ENCODE results near the gene HMCN1. TPM values are rescaled to one million over a fixed set of nuclear protein-coding genes. Genes with fewer than 3 reads are reported as not detected.

Gene HMCN1
- polyA plus RNA-seq, 1 donor from 2014 or later: 0.66 TPM

GRCh38 chr1:185741551-185741950 is 7.4 kb downstream of the HMCN1 start:
- Histone ChIP-seq H3K9ac (ENCODE audit: low read length) (no peak overlapping the region), H3K4me2 (ENCODE audit: low read length) (no peak overlapping the region), H4K20me1 (ENCODE audit: insufficient read depth) (no peaks in the 10 kb centered on the region), H3K27ac (ENCODE audit: low read length) (no peak overlapping the region), H3F3A (ENCODE audit: insufficient read depth, low read length, poor library complexity, severe bottlenecking) (no peaks in the 10 kb centered on the region), H2AFZ (ENCODE audit: low read depth, low read length) (no peak overlapping the region), H3K36me3 (ENCODE audit: insufficient read depth, low read length) (no peaks in the 10 kb centered on the region), H3K4me3 (ENCODE audit: low read length) (no peak overlapping the region), H3K27me3 (ENCODE audit: insufficient read depth, low read depth, low read length) (no peaks in the 10 kb centered on the region), H3K79me2 (replicated peaks; ENCODE audit: insufficient read depth, low read length) (no peaks in the 10 kb centered on the region), H3K9me3 (ENCODE audit: low read length) (no peaks in the 10 kb centered on the region), H3K9me2 (ENCODE audit: insufficient read depth, low read length) (no peaks in the 10 kb centered on the region)
- TF ChIP-seq RAD21 (conservative IDR thresholded peaks at IDR 0.05): no peak
- no peak for TF ChIP-seq MXI1 (conservative IDR thresholded peaks at IDR 0.05; ENCODE audit: poor library complexity, severe bottlenecking)
- TF ChIP-seq REST (IDR thresholded peaks at IDR 0.05; ENCODE audit: borderline replicate concordance): no peak
- no peak for TF ChIP-seq TAF1 (IDR thresholded peaks at IDR 0.05; ENCODE audit: low read depth)
- no peak for TF ChIP-seq CTCF (IDR thresholded peaks at IDR 0.05; ENCODE audit: poor library complexity, severe bottlenecking)
- TF ChIP-seq EP300 (conservative IDR thresholded peaks at IDR 0.05; ENCODE audit: poor library complexity, severe bottlenecking): no peak

- no peak overlapping the region for H3K4me3 ChIP-seq (ENCODE audit: low read length)
- H3K9me3 ChIP-seq (ENCODE audit: low read length): no peaks in the 10 kb centered on the region
- no peaks in the 10 kb centered on the region for H3K36me3 ChIP-seq (ENCODE audit: insufficient read depth, low read length)
- no peaks in the 10 kb centered on the region for H3K27me3 ChIP-seq (ENCODE audit: insufficient read depth, low read depth, low read length)
- TF ChIP-seq CTCF (IDR thresholded peaks at IDR 0.05; ENCODE audit: poor library complexity, severe bottlenecking): no peak
- H4K20me1 ChIP-seq (ENCODE audit: insufficient read depth): no peaks in the 10 kb centered on the region
- no peak overlapping the region for H2AFZ ChIP-seq (ENCODE audit: low read depth, low read length)
- no peaks in the 10 kb centered on the region for H3F3A ChIP-seq (ENCODE audit: insufficient read depth, low read length, poor library complexity, severe bottlenecking)
- no peak overlapping the region for H3K27ac ChIP-seq (ENCODE audit: low read length)
- no peaks in the 10 kb centered on the region for H3K79me2 ChIP-seq (replicated peaks; ENCODE audit: insufficient read depth, low read length)
- no peak overlapping the region for H3K4me2 ChIP-seq (ENCODE audit: low read length)
- H3K9me2 ChIP-seq (ENCODE audit: insufficient read depth, low read length): no peaks in the 10 kb centered on the region
- no peak overlapping the region for H3K9ac ChIP-seq (ENCODE audit: low read length)
Observed at GRCh38 chr1:185742403-185742802, 8.2 kb downstream of the HMCN1 start.

GRCh38 chr1:185745165-185745564 is 11.0 kb downstream of the HMCN1 start:
- H3F3A ChIP-seq (ENCODE audit: insufficient read depth, low read length, poor library complexity, severe bottlenecking): no peaks in the 10 kb centered on the region
- TF ChIP-seq EZH2 (IDR thresholded peaks at IDR 0.05; ENCODE audit: borderline replicate concordance, insufficient read depth, low read length, poor library complexity, severe bottlenecking) (no peak), TAF1 (IDR thresholded peaks at IDR 0.05; ENCODE audit: low read depth) (no peak), RAD21 (conservative IDR thresholded peaks at IDR 0.05) (no peak), REST (IDR thresholded peaks at IDR 0.05; ENCODE audit: borderline replicate concordance) (no peak), SMC3 (conservative IDR thresholded peaks at IDR 0.05; ENCODE audit: poor library complexity) (no peak), CTCF (IDR thresholded peaks at IDR 0.05; ENCODE audit: poor library complexity, severe bottlenecking) (no peak), EP300 (conservative IDR thresholded peaks at IDR 0.05; ENCODE audit: poor library complexity, severe bottlenecking) (no peak)

More at GRCh38 chr1:185745165-185745564, 11.0 kb downstream of the HMCN1 start:
- no peak overlapping the region for H2AFZ ChIP-seq (ENCODE audit: low read depth, low read length)
- no peak overlapping the region for H3K9ac ChIP-seq (ENCODE audit: low read length)
- no peaks in the 10 kb centered on the region for H3K27me3 ChIP-seq (ENCODE audit: insufficient read depth, low read depth, low read length)
- no peak overlapping the region for H3K4me2 ChIP-seq (ENCODE audit: low read length)
- H3K4me3 ChIP-seq (ENCODE audit: low read length): no peak overlapping the region
- H4K20me1 ChIP-seq (ENCODE audit: insufficient read depth): no peaks in the 10 kb centered on the region
- H3K9me3 ChIP-seq (ENCODE audit: low read length): no peaks in the 10 kb centered on the region
- H3K27ac ChIP-seq (ENCODE audit: low read length): no peak overlapping the region
- no peaks in the 10 kb centered on the region for H3K9me2 ChIP-seq (ENCODE audit: insufficient read depth, low read length)
- no peaks in the 10 kb centered on the region for H3K79me2 ChIP-seq (replicated peaks; ENCODE audit: insufficient read depth, low read length)
- H3K36me3 ChIP-seq (ENCODE audit: insufficient read depth, low read length): no peaks in the 10 kb centered on the region
